ENCODE measurements around the gene GUCY2F. TPM values are rescaled to one million over a fixed set of nuclear protein-coding genes. Genes with fewer than 3 reads are reported as not detected.

The GUCY2F gene
- total and polyA plus RNA-seq, 4 experiments from 2014 or later: not detected

GRCh38 chrX:109373468-109373867 lies 108.4 kb downstream of the GUCY2F start:
- H3K9me3 ChIP-seq (ENCODE audit: control insufficient read depth in 1 of 2, low read length in 2 of 2): no peaks in the 10 kb centered on the region
- Mint-ChIP-seq H3K27ac (no peak overlapping the region), H3K4me3 (no peak overlapping the region), H3K4me1 (no peaks in the 10 kb centered on the region), H3K9me3 (no peaks in the 10 kb centered on the region), H3K36me3 (no peaks in the 10 kb centered on the region), H3K27me3 (no peaks in the 10 kb centered on the region)
- no peak for DNase-seq
- intact Hi-C loops (cut with micrococcal nuclease): no loop called here
- H3K27ac ChIP-seq (ENCODE audit: low read depth, low read length): no peak overlapping the region
- H3K27me3 ChIP-seq (ENCODE audit: insufficient read depth, low read length): no peaks in the 10 kb centered on the region
- H3K36me3 ChIP-seq (ENCODE audit: insufficient read depth, low read length): no peaks in the 10 kb centered on the region
- CTCF ChIA-PET (ENCODE audit: partially characterized antibody): no interaction called here
- POLR2A ChIA-PET (ENCODE audit: partially characterized antibody): no interaction called here
- H3K4me1 ChIP-seq (ENCODE audit: insufficient read depth, low read length): no peaks in the 10 kb centered on the region
- no peak overlapping the region for H3K4me3 ChIP-seq (ENCODE audit: low read length in 2 of 2)

DNA sequence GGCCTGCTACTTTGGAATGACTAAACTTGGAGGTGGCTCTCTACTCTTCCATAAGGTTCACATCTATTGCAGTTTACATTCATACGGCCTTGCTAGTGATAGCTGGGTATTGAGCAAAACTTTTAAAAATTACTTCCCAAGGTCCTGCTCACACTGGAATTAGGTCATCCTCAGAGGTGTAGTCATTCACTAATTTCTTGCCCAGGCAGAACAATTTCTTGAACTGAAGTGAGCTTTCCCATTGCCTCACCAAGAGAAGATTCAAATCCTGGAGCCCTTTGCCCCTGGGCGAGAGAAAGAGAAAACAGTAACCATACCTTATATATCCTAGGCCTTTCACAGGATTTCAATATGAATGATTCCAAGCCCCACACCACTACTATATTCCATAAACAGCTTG lies 109.2 kb downstream of the GUCY2F start:
- DNase-seq: no peak
- H3K4me3 Mint-ChIP-seq: no peak overlapping the region
- no peaks in the 10 kb centered on the region for H3K4me1 ChIP-seq (ENCODE audit: insufficient read depth, low read length)
- H3K27ac Mint-ChIP-seq: no peak overlapping the region
- H3K36me3 ChIP-seq (ENCODE audit: insufficient read depth, low read length): no peaks in the 10 kb centered on the region
- no peaks in the 10 kb centered on the region for H3K27me3 ChIP-seq (ENCODE audit: insufficient read depth, low read length)
- H3K4me1 Mint-ChIP-seq: no peaks in the 10 kb centered on the region
- H3K9me3 ChIP-seq (ENCODE audit: control insufficient read depth in 1 of 2, low read length in 2 of 2): no peaks in the 10 kb centered on the region
- no peaks in the 10 kb centered on the region for H3K27me3 Mint-ChIP-seq
- intact Hi-C loops (cut with micrococcal nuclease): no loop called here
- CTCF ChIA-PET (ENCODE audit: partially characterized antibody): no interaction called here
- H3K36me3 Mint-ChIP-seq: no peaks in the 10 kb centered on the region
- H3K4me3 ChIP-seq (ENCODE audit: low read length in 2 of 2): no peak overlapping the region
- POLR2A ChIA-PET (ENCODE audit: partially characterized antibody): no interaction called here
- no peak overlapping the region for H3K27ac ChIP-seq (ENCODE audit: low read depth, low read length)
- no peaks in the 10 kb centered on the region for H3K9me3 Mint-ChIP-seq

GRCh38 chrX:109372291-109372690 lies 109.6 kb downstream of the GUCY2F start:
- no peaks in the 10 kb centered on the region for H3K27me3 ChIP-seq (ENCODE audit: insufficient read depth, low read length)
- POLR2A ChIA-PET (ENCODE audit: partially characterized antibody): no interaction called here
- intact Hi-C loops (cut with micrococcal nuclease): no loop called here
- H3K27ac ChIP-seq (ENCODE audit: low read depth, low read length): no peak overlapping the region
- Mint-ChIP-seq H3K4me3 (no peak overlapping the region), H3K27ac (no peak overlapping the region), H3K9me3 (no peaks in the 10 kb centered on the region), H3K36me3 (no peaks in the 10 kb centered on the region), H3K4me1 (no peaks in the 10 kb centered on the region), H3K27me3 (no peaks in the 10 kb centered on the region)
- no peak overlapping the region for H3K4me3 ChIP-seq (ENCODE audit: low read length in 2 of 2)
- no peaks in the 10 kb centered on the region for H3K36me3 ChIP-seq (ENCODE audit: insufficient read depth, low read length)
- CTCF ChIA-PET (ENCODE audit: partially characterized antibody): no interaction called here
- DNase-seq: no peak
- no peaks in the 10 kb centered on the region for H3K4me1 ChIP-seq (ENCODE audit: insufficient read depth, low read length)
- H3K9me3 ChIP-seq (ENCODE audit: control insufficient read depth in 1 of 2, low read length in 2 of 2): no peaks in the 10 kb centered on the region

DNA sequence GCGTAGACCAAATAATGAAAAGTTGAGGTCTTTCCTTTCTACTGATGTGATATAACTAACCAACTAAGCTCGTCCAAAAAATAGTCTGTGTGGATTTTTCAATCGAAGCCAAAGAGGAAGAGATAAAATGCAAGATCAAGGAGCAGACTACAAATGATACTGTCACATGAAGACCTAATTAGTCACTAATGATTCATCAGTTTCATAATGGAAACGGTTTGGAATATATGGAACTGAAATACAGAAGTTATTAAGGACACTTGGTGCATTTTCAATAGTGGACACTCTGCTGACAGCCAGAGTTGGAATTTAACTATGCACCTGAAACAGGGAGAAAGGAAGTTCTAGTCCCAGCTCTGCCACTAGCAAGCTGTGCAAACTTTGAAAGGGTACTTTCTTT lies 119.8 kb downstream of the GUCY2F start:
- H3K27ac ChIP-seq (ENCODE audit: low read depth, low read length): no peak overlapping the region
- POLR2A ChIA-PET (ENCODE audit: partially characterized antibody): no interaction called here
- DNase-seq: no peak
- Mint-ChIP-seq H3K27me3 (no peaks in the 10 kb centered on the region), H3K27ac (no peak overlapping the region), H3K4me1 (no peaks in the 10 kb centered on the region), H3K36me3 (no peaks in the 10 kb centered on the region), H3K9me3 (no peaks in the 10 kb centered on the region), H3K4me3 (no peak overlapping the region)
- CTCF ChIA-PET (ENCODE audit: partially characterized antibody): no interaction called here
- H3K9me3 ChIP-seq (ENCODE audit: control insufficient read depth in 1 of 2, low read length in 2 of 2): no peaks in the 10 kb centered on the region
- intact Hi-C loops (cut with micrococcal nuclease): no loop called here
- no peaks in the 10 kb centered on the region for H3K27me3 ChIP-seq (ENCODE audit: insufficient read depth, low read length)
- no peaks in the 10 kb centered on the region for H3K36me3 ChIP-seq (ENCODE audit: insufficient read depth, low read length)
- H3K4me1 ChIP-seq (ENCODE audit: insufficient read depth, low read length): no peaks in the 10 kb centered on the region
- H3K4me3 ChIP-seq (ENCODE audit: low read length in 2 of 2): no peak overlapping the region

GRCh38 chrX:109360301-109360700 lies 121.6 kb downstream of the GUCY2F start:
- intact Hi-C loops (cut with micrococcal nuclease): no loop called here
- Histone ChIP-seq H3K4me3 (ENCODE audit: low read length in 2 of 2) (no peak overlapping the region), H3K9me3 (ENCODE audit: control insufficient read depth in 1 of 2, low read length in 2 of 2) (no peaks in the 10 kb centered on the region), H3K36me3 (ENCODE audit: insufficient read depth, low read length) (no peaks in the 10 kb centered on the region), H3K4me1 (ENCODE audit: insufficient read depth, low read length) (no peaks in the 10 kb centered on the region), H3K27ac (ENCODE audit: low read depth, low read length) (no peak overlapping the region), H3K27me3 (ENCODE audit: insufficient read depth, low read length) (no peaks in the 10 kb centered on the region)
- POLR2A ChIA-PET (ENCODE audit: partially characterized antibody): no interaction called here
- no peak overlapping the region for H3K27ac Mint-ChIP-seq
- no peaks in the 10 kb centered on the region for H3K9me3 Mint-ChIP-seq
- CTCF ChIA-PET (ENCODE audit: partially characterized antibody): no interaction called here
- no peaks in the 10 kb centered on the region for H3K27me3 Mint-ChIP-seq
- no peak overlapping the region for H3K4me3 Mint-ChIP-seq
- H3K36me3 Mint-ChIP-seq: no peaks in the 10 kb centered on the region
- no peak for DNase-seq
- H3K4me1 Mint-ChIP-seq: no peaks in the 10 kb centered on the region

DNA sequence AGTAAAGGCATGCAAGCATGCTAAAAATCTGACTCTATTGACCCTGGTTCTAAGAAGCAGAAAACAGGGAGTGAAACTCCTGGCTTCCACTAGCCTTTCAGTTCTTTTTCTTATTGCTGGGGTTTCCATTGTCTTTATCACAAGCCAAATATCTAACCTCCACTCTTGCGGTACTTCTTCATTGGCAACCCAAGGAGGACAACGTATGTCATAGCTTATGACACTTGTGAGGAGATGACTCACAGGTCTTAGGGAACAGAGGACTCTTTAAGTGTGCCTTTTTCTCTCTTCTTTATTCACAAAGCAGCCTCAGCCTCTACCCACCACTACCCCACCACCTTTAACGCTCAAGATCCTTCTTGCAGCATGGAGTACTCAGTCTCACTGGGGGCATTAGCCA lies 124.2 kb downstream of the GUCY2F start:
- POLR2A ChIA-PET (ENCODE audit: partially characterized antibody): no interaction called here
- intact Hi-C loops (cut with micrococcal nuclease): no loop called here
- H3K27me3 ChIP-seq (ENCODE audit: insufficient read depth, low read length): no peaks in the 10 kb centered on the region
- no peak overlapping the region for H3K27ac ChIP-seq (ENCODE audit: low read depth, low read length)
- Mint-ChIP-seq H3K9me3 (no peaks in the 10 kb centered on the region), H3K4me1 (no peaks in the 10 kb centered on the region), H3K27ac (no peak overlapping the region), H3K27me3 (no peaks in the 10 kb centered on the region), H3K4me3 (no peak overlapping the region), H3K36me3 (no peaks in the 10 kb centered on the region)
- no peaks in the 10 kb centered on the region for H3K9me3 ChIP-seq (ENCODE audit: control insufficient read depth in 1 of 2, low read length in 2 of 2)
- DNase-seq: no peak
- no peaks in the 10 kb centered on the region for H3K36me3 ChIP-seq (ENCODE audit: insufficient read depth, low read length)
- no peak overlapping the region for H3K4me3 ChIP-seq (ENCODE audit: low read length in 2 of 2)
- CTCF ChIA-PET (ENCODE audit: partially characterized antibody): no interaction called here
- H3K4me1 ChIP-seq (ENCODE audit: insufficient read depth, low read length): no peaks in the 10 kb centered on the region

DNA sequence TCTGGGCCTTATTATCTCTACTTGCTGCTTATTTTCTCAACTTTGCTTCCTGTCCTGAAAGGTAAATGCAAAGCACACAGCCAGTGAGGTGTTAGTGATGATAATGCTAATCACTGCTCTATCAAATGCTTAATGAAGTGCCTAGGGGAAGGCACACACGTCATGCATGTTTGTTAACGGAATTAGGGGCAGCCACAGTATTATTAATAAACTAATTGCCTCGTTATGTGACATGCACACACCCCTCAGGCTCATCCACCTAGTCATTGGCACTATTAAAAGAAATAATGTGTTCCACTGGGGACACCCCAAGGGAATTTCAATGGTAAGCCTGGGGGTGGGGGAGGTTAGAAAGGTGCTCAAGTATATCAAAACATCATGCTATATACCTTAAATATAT lies 125.2 kb downstream of the GUCY2F start:
- no peak for DNase-seq
- Mint-ChIP-seq H3K27me3 (no peaks in the 10 kb centered on the region), H3K9me3 (no peaks in the 10 kb centered on the region), H3K27ac (no peak overlapping the region), H3K4me1 (no peaks in the 10 kb centered on the region), H3K36me3 (no peaks in the 10 kb centered on the region), H3K4me3 (no peak overlapping the region)
- ChIA-PET POLR2A (ENCODE audit: partially characterized antibody) (no interaction called here), CTCF (ENCODE audit: partially characterized antibody) (no interaction called here)
- intact Hi-C loops (cut with micrococcal nuclease): no loop called here
- H3K4me3 ChIP-seq (ENCODE audit: low read length in 2 of 2): no peak overlapping the region
- H3K27ac ChIP-seq (ENCODE audit: low read depth, low read length): no peak overlapping the region
- H3K36me3 ChIP-seq (ENCODE audit: insufficient read depth, low read length): no peaks in the 10 kb centered on the region
- H3K4me1 ChIP-seq (ENCODE audit: insufficient read depth, low read length): no peaks in the 10 kb centered on the region
- H3K9me3 ChIP-seq (ENCODE audit: control insufficient read depth in 1 of 2, low read length in 2 of 2): no peaks in the 10 kb centered on the region
- H3K27me3 ChIP-seq (ENCODE audit: insufficient read depth, low read length): no peaks in the 10 kb centered on the region

GRCh38 chrX:109352066-109352588 lies 129.8 kb downstream of the GUCY2F start:
- no peaks in the 10 kb centered on the region for H3K9me3 Mint-ChIP-seq
- Histone ChIP-seq H3K27me3 (ENCODE audit: insufficient read depth, low read length) (no peaks in the 10 kb centered on the region), H3K4me1 (ENCODE audit: insufficient read depth, low read length) (no peaks in the 10 kb centered on the region), H3K4me3 (ENCODE audit: low read length in 2 of 2) (no peak overlapping the region), H3K9me3 (ENCODE audit: control insufficient read depth in 1 of 2, low read length in 2 of 2) (no peaks in the 10 kb centered on the region), H3K36me3 (ENCODE audit: insufficient read depth, low read length) (no peaks in the 10 kb centered on the region), H3K27ac (ENCODE audit: low read depth, low read length) (no peak overlapping the region)
- intact Hi-C loops (cut with micrococcal nuclease): no loop called here
- H3K27ac Mint-ChIP-seq: no peak overlapping the region
- H3K4me1 Mint-ChIP-seq: no peaks in the 10 kb centered on the region
- H3K4me3 Mint-ChIP-seq: no peak overlapping the region
- H3K36me3 Mint-ChIP-seq: no peaks in the 10 kb centered on the region
- H3K27me3 Mint-ChIP-seq: no peaks in the 10 kb centered on the region
- ChIA-PET CTCF (ENCODE audit: partially characterized antibody) (no interaction called here), POLR2A (ENCODE audit: partially characterized antibody) (no interaction called here)
- no peak for DNase-seq
